Glutamatergic neuron (in vitro differentiated cells): ENCODE results near the gene RBM45. TPM values are rescaled to one million over a fixed set of nuclear protein-coding genes. Genes with fewer than 3 reads are reported as not detected.

Experiments used
- DNase-seq: peaks from one replicate; pipeline ENCODE4 v3.0.0; 2022
- H3K27ac Mint-ChIP-seq: one replicate; pipeline ENCODE4 v1.8.0; 2020; ENCODE audit warnings: mild to moderate bottlenecking, mixed read lengths, inconsistent platforms; ENCODE audit not compliant: unreplicated experiment
- H3K27me3 Mint-ChIP-seq: one replicate; pipeline ENCODE4 v1.8.0; 2020; ENCODE audit warnings: mild to moderate bottlenecking, moderate library complexity, mixed read lengths, inconsistent platforms; ENCODE audit not compliant: unreplicated experiment
- H3K36me3 Mint-ChIP-seq: one replicate; pipeline ENCODE4 v1.8.0; 2020; ENCODE audit warnings: mild to moderate bottlenecking, mixed read lengths, inconsistent platforms; ENCODE audit not compliant: unreplicated experiment
- H3K4me1 Mint-ChIP-seq: one replicate; pipeline ENCODE4 v1.8.0; 2020; ENCODE audit warnings: mild to moderate bottlenecking, low read depth, mixed read lengths, inconsistent platforms; ENCODE audit not compliant: unreplicated experiment
- H3K4me3 Mint-ChIP-seq: one replicate; pipeline ENCODE4 v1.8.0; 2020; ENCODE audit warnings: mild to moderate bottlenecking, mixed read lengths, inconsistent platforms; ENCODE audit not compliant: unreplicated experiment
- H3K9me3 Mint-ChIP-seq: one replicate; pipeline ENCODE4 v1.8.0; 2020; ENCODE audit warnings: mild to moderate bottlenecking, moderate library complexity, mixed read lengths, inconsistent platforms; ENCODE audit not compliant: unreplicated experiment
- CTCF ChIP-seq: fragments of 200-600 bp; sonication (generic); IDR thresholded peaks from one replicate; pipeline ENCODE4 v1.5.0; 2021; ENCODE audit not compliant: partially characterized antibody, unreplicated experiment
- total RNA-seq: library from RNA; stranded (reverse); fragmentation: NEBNext Ultra II Directional; extraction: Animal tissue kit (Norgen Biotek cat#: 25700); gene quantifications from one replicate; pipeline ENCODE4 v1.2.1, GENCODE V29; 2021; ENCODE audit not compliant: unreplicated experiment

RBM45 gene
- total RNA-seq, 1 donor from 2014 or later = 15.3 TPM

- TF ChIP-seq CTCF = no peak
- no peaks in the 10 kb centered on the region for H3K9me3 Mint-ChIP-seq
- no peak for DNase-seq
- H3K36me3 Mint-ChIP-seq = no peaks in the 10 kb centered on the region
- H3K27me3 Mint-ChIP-seq = no peaks in the 10 kb centered on the region
- no peak overlapping the region for H3K27ac Mint-ChIP-seq
- no peak overlapping the region for H3K4me3 Mint-ChIP-seq
- H3K4me1 Mint-ChIP-seq = no peaks in the 10 kb centered on the region
Observed at GRCh38 chr2:178084273-178084672, 28.0 kb upstream of the RBM45 start.

- H3K27me3 Mint-ChIP-seq = no peaks in the 10 kb centered on the region
- DNase-seq = no peak
- no peak overlapping the region for H3K4me3 Mint-ChIP-seq
- H3K27ac Mint-ChIP-seq = no peak overlapping the region
- TF ChIP-seq CTCF = no peak
- H3K36me3 Mint-ChIP-seq = no peaks in the 10 kb centered on the region
- H3K9me3 Mint-ChIP-seq = no peaks in the 10 kb centered on the region
- H3K4me1 Mint-ChIP-seq = no peaks in the 10 kb centered on the region
Observed at GRCh38 chr2:178088774-178089270, 23.4 kb upstream of the RBM45 start.

- Mint-ChIP-seq H3K4me3 (no peak overlapping the region), H3K36me3 (no peaks in the 10 kb centered on the region)
Observed at GRCh38 chr2:178093471-178093870, 18.8 kb upstream of the RBM45 start.

GRCh38 chr2:178101321-178102079 lies 10.7 kb upstream of the RBM45 start:
- Mint-ChIP-seq H3K36me3 (no peaks in the 10 kb centered on the region), H3K27ac (no peak overlapping the region), H3K4me3 (no peak overlapping the region), H3K9me3 (no peaks in the 10 kb centered on the region), H3K27me3 (no peaks in the 10 kb centered on the region), H3K4me1 (no peaks in the 10 kb centered on the region)
- no peak for TF ChIP-seq CTCF
- no peak for DNase-seq

More at GRCh38 chr2:178093471-178093870, 18.8 kb upstream of the RBM45 start:
- no peak overlapping the region for H3K27ac Mint-ChIP-seq
- no peak for DNase-seq
- H3K9me3 Mint-ChIP-seq = no peaks in the 10 kb centered on the region
- no peaks in the 10 kb centered on the region for H3K27me3 Mint-ChIP-seq
- no peak for TF ChIP-seq CTCF
- no peaks in the 10 kb centered on the region for H3K4me1 Mint-ChIP-seq

- no peak overlapping the region for H3K4me3 Mint-ChIP-seq
- no peaks in the 10 kb centered on the region for H3K27me3 Mint-ChIP-seq
- TF ChIP-seq CTCF = no peak
- no peaks in the 10 kb centered on the region for H3K36me3 Mint-ChIP-seq
- H3K9me3 Mint-ChIP-seq = no peaks in the 10 kb centered on the region
- H3K4me1 Mint-ChIP-seq = no peaks in the 10 kb centered on the region
- no peak for DNase-seq
- no peak overlapping the region for H3K27ac Mint-ChIP-seq
Observed at GRCh38 chr2:178105566-178105965, 6.7 kb upstream of the RBM45 start.
